ENCODE data around the gene MATR3. TPM values are rescaled to one million over a fixed set of nuclear protein-coding genes. Genes with fewer than 3 reads are reported as not detected.

MATR3 gene
- total and polyA plus RNA-seq, 8 donors: 171 to 638 (median 534) TPM

- Histone ChIP-seq H3K27ac (no peak overlapping the region), H3K9me3 (no peaks in the 10 kb centered on the region), H3K27me3 (no peaks in the 10 kb centered on the region), H3K4me3 (no peak overlapping the region), H3K36me3 (peaks cover 3 to 21% of the 10 kb centered on the region in 2 donors), H3K4me1 (peaks cover 7 to 73% of the 10 kb centered on the region in 2 donors)
- TF ChIP-seq CTCF (IDR thresholded peaks at IDR 0.05): no peak
- DNase-seq (no peak), ATAC-seq (no peak)
- intact Hi-C loops (cut with DNase I): no loop called here
Measured at GRCh38 chr5:139312075-139312474, 18.5 kb downstream of the MATR3 start.

GRCh38 chr5:139314276-139314675 is 20.7 kb downstream of the MATR3 start:
- Histone ChIP-seq H3K36me3 (peaks cover 3 to 43% of the 10 kb centered on the region in 2 donors), H3K27me3 (no peaks in the 10 kb centered on the region), H3K4me1 (peaks cover 3 to 52% of the 10 kb centered on the region in 2 donors), H3K9me3 (no peaks in the 10 kb centered on the region), H3K4me3 (no peak overlapping the region), H3K27ac (no peak overlapping the region)
- TF ChIP-seq CTCF (IDR thresholded peaks at IDR 0.05): no peak
- ATAC-seq (no peak), DNase-seq (no peak)
- intact Hi-C loops (cut with DNase I): no loop called here

- Histone ChIP-seq H3K36me3 (peaks cover 6 to 52% of the 10 kb centered on the region in 2 donors), H3K4me1 (peaks cover 3 to 44% of the 10 kb centered on the region in 2 donors)
- intact Hi-C loops (cut with DNase I): no loop called here
Measured at GRCh38 chr5:139315056-139315615, 21.6 kb downstream of the MATR3 start.

GRCh38 chr5:139335811-139336210 is 42.3 kb downstream of the MATR3 start:
- H3K27me3 ChIP-seq: no peaks in the 10 kb centered on the region
- H3K4me1 ChIP-seq: peaks cover 0 to 4% of the 10 kb centered on the region in 2 donors
- DNase-seq: no peak
- H3K27ac ChIP-seq: no peak overlapping the region
- no peaks in the 10 kb centered on the region for H3K9me3 ChIP-seq
- ATAC-seq: no peak
- no peak overlapping the region for H3K4me3 ChIP-seq
- intact Hi-C loops (cut with DNase I): no loop called here
- no peak for TF ChIP-seq CTCF (IDR thresholded peaks at IDR 0.05)
- peaks cover 0 to 24% of the 10 kb centered on the region in 2 donors for H3K36me3 ChIP-seq

More at GRCh38 chr5:139315056-139315615, 21.6 kb downstream of the MATR3 start:
- DNase-seq (no peak), ATAC-seq (no peak)
- no peak for TF ChIP-seq CTCF (IDR thresholded peaks at IDR 0.05)
- no peak overlapping the region for H3K4me3 ChIP-seq
- no peak overlapping the region for H3K27ac ChIP-seq
- no peaks in the 10 kb centered on the region for H3K9me3 ChIP-seq
- H3K27me3 ChIP-seq: no peaks in the 10 kb centered on the region

GRCh38 chr5:139340051-139340450 is 46.5 kb downstream of the MATR3 start:
- ATAC-seq: no peak
- no peak for DNase-seq
- H3K4me1 ChIP-seq: peaks cover 12 to 39% of the 10 kb centered on the region in 2 donors
- H3K27ac ChIP-seq: no peak overlapping the region
- no peak for TF ChIP-seq CTCF (IDR thresholded peaks at IDR 0.05)
- H3K27me3 ChIP-seq: no peaks in the 10 kb centered on the region
- no peak overlapping the region for H3K4me3 ChIP-seq
- intact Hi-C loops (cut with DNase I): no loop called here
- no peaks in the 10 kb centered on the region for H3K36me3 ChIP-seq
- H3K9me3 ChIP-seq: no peaks in the 10 kb centered on the region
